Urinary bladder (tissue), 4 donors: ENCODE measurements around the gene SPAG8. TPM values are rescaled to one million over a fixed set of nuclear protein-coding genes. Genes with fewer than 3 reads are reported as not detected.

Source experiments
- DNase-seq: peaks from one replicate; pipeline ENCODE4 v3.0.0-alpha.2; 2015; ENCODE audit errors: extremely low spot score
- H3K27ac ChIP-seq: one replicate; pipeline ENCODE4 v1.5.1; 2013; ENCODE audit warnings: low read depth, mild to moderate bottlenecking, moderate library complexity
- H3K36me3 ChIP-seq: one replicate; pipeline ENCODE4 v1.6.1; 2013; ENCODE audit warnings: mild to moderate bottlenecking, moderate library complexity; ENCODE audit not compliant: insufficient read depth
- H3K4me1 ChIP-seq: one replicate; pipeline ENCODE4 v1.6.1; 2013; ENCODE audit warnings: mild to moderate bottlenecking, moderate library complexity; ENCODE audit not compliant: insufficient read depth
- H3K4me3 ChIP-seq: one replicate; pipeline ENCODE4 v1.5.1; 2013; ENCODE audit warnings: low read depth, low read length
- WGBS: extraction: QIAGEN DNeasy Blood & Tissue Kit; methylation state at CpG from one replicate; pipeline ENCODE4 v1.1.7; 2013; 5-methylcytosine and 5-hydroxymethylcytosine counted together
- polyA plus RNA-seq: library from polyadenylated mRNA; stranded (reverse); fragments of 200-250 nt; gene quantifications from one replicate; pipeline ENCODE4 v1.2.3, GENCODE V29; 2013
- total RNA-seq: library from RNA; depleted of rRNA; stranded (reverse); fragments of >200 nt; gene quantifications from one replicate; pipeline ENCODE4 v1.2.3, GENCODE V29; 2014
- donor health status: healthy with polysubstance abuse.
- donor health status: healthy.

Gene SPAG8
- total and polyA plus RNA-seq, 2 donors = 1.9 TPM

DNA sequence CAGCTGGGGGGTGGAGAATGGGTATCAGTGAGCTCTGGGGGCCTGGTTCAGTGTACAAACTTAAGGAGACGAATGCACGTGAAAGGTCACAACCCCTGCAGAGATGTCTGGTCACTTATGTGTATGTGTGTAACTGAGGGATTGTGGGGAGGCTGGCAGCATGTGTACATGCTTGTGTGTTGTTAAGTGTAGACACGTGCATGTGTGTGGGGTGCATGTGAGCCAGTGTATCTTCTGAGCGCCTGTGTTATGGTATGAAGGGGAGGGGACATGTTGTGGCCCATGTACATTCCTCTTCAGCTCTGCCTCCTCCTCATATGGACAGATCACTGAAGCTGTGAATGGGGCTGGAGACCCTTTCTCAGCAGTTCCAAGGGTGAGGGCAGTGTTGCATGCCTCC lies 19.0 kb upstream of the SPAG8 start:
- Histone ChIP-seq H3K4me1 (no peaks in the 10 kb centered on the region), H3K36me3 (no peaks in the 10 kb centered on the region), H3K4me3 (no peak overlapping the region), H3K27ac (no peak overlapping the region)
- no peak for DNase-seq
- WGBS = 73% methylated on average over 4 of the region's 4 CpGs

DNA sequence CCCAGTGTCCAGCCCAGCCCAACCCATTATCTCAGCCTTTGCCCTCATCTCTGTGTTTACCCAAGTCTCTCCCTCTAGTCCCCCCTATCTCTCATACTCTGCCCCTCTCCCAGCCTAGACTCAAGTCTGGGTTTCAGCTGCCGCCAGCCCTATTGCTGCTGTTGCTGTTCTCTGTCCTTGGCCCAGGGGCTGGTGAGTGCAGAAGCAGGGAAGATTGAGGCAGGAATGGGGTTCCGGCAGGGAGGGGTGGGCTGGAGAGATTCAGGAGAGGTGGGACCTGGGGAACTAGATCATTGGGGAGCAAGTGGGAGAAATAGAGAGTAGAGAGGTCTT lies 17.7 kb upstream of the SPAG8 start:
- Histone ChIP-seq H3K27ac (peak overlapping the region; percentile 92), H3K4me1 (no peaks in the 10 kb centered on the region), H3K36me3 (no peaks in the 10 kb centered on the region), H3K4me3 (peak overlapping the region; percentile 63)
- DNase-seq = no peak
- 22% methylated on average over 2 of the region's 2 CpGs for WGBS

DNA sequence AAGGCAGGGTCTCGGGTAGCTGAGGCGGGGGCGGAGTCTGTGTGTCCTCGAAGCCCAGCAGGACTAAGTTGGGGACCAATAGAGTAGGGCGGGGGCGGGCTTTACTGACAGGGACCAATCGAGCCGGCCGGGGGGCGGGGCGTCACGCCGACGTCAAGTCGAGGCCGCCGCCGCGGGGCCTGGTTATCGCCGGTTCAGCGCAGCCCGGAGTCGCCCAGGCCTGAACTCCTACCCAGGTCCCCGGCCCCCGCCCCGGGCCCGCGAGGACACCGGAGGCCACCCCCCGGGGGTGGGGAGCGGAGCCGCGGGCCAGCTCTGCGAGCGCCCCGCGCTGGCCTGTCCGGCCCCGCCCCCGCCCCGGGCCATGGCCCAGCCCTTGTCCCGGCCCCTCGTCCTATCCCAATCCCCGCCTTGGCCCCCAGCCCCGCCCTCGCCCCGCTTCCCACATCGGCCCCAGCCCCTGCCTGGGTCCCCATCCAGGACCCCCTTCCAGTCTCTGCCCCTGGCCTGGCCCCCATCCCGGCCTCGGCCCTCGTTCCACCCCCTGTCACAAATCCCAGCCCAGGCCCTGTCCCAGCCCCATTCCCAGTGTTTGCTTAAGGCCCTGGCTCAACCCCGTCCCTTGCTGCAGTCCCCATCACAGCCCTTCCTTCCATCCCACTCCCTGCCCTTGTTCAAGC lies 17.2 kb upstream of the SPAG8 start, which contains the start of gene TMEM8B:
Gene TMEM8B, plus strand, starts transcription at position 145 of the 680 bp plus-strand sequence. Its CDS starts 220 bp downstream, at position 365.
- Histone ChIP-seq H3K36me3 (no peaks in the 10 kb centered on the region), H3K27ac (peak within 1 kb of the TSS; percentile 92), H3K4me3 (peak within 1 kb of the TSS; percentile 63), H3K4me1 (no peaks in the 10 kb centered on the region)
- DNase-seq = peak; percentile 91
- WGBS = 1% methylated on average over 53 of the region's 53 CpGs

DNA sequence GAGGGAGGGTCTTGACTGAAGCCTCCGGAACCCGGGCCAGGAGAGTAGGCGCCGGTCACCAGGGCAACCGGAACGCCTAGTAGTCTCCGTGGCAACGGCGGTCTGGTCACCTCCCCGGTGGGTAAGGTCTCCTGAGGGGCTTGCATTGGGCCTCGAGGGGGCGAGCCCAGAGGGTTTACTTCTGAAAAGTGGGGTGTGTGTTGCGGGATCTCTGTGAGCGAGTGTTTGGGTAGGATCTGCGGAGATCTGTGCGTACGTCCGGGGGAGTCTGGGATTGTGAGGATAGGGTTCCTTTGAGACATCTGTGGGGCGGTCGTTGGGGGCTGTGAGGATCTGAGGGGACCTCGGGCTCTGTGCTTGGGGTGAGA lies 16.6 kb upstream of the SPAG8 start, which contains the start of gene FAM221B:
Gene FAM221B, minus strand, starts transcription at position 17 of the 368 bp plus-strand sequence. CDS start 2,571 bp downstream, outside the sequence.
- peak within 1 kb of the TSS; percentile 63 for H3K4me3 ChIP-seq
- DNase-seq = no peak
- WGBS = 2% methylated on average over 21 of the region's 21 CpGs
- H3K36me3 ChIP-seq = no peaks in the 10 kb centered on the region
- H3K27ac ChIP-seq = peak within 1 kb of the TSS; percentile 92
- no peaks in the 10 kb centered on the region for H3K4me1 ChIP-seq

DNA sequence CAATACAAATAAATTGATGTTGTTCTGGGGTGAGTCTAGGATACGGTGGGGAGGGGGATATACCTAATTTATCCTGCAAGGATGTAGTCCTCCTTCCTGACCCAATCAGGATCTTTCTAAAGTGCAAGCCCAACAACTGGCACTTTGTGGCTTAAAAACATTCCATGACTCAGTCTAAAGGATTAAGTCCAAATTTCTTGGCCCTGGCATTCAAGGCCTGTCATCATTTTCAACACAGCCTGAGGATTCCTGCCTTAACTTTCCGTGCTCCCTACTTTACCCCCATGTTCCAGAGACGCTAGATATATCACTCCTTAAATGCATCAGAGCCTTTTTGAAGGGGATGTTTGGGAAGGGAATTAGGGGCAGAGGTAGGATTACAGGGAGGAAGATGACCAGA lies 15.4 kb upstream of the SPAG8 start:
- no peak overlapping the region for H3K27ac ChIP-seq

DNA sequence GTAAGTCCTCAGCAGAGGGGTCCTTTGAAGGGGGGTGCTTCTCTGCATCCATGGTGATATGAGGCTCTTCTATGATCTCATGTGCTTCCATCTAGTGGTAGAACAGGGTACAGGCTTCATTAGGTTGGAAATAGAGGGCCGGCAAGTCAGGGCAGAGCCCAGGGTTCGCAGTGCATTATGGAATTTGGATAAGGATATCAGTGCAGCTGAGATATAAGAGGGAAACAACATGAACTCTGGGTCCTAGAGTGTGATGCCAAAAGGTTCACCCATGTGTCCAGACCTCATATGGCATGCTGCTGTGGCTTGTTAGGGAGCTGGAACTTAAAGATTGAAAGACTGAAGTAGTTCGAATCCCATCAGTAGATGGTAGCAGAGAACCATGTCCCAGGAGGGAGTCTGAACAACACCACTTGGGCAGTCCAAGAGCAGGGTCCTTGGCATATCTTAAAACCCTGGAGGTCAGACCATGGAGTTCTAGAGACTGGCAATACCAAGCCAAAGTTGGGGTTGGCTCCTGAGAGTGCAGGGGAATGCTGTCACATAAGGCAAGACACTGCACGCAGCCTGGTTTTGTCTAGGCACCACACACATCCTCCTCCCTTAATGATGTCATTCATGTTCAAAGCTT lies 14.1 kb upstream of the SPAG8 start:
- Histone ChIP-seq H3K4me3 (no peak overlapping the region), H3K4me1 (no peaks in the 10 kb centered on the region), H3K27ac (no peak overlapping the region), H3K36me3 (no peaks in the 10 kb centered on the region)
- 32% methylated on average over 4 of the region's 4 CpGs for WGBS
- DNase-seq = no peak

More for the DNA sequence above, 15.4 kb upstream of the SPAG8 start:
- no peaks in the 10 kb centered on the region for H3K4me1 ChIP-seq
- H3K4me3 ChIP-seq = no peak overlapping the region
- DNase-seq = no peak
- no peaks in the 10 kb centered on the region for H3K36me3 ChIP-seq
- 65% methylated on average over 3 of the region's 3 CpGs for WGBS

DNA sequence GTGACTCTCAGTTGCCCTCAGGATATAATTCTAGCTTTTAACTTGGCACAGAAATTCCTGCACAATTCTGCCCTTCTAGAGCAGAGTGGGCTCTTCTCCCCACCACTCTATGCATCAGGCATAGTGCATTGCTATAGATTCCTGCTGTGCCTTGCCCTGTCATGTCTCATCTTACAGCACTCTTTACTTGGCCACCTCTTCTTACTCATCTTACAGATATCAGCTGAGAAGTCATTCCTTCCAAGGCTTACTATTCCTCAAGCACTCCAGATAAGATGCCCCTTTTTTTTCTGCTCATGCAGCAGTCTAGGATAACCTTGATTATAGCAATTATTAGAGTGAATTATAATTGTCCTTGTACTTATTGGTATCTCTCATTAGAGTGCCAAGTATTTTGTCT lies 10.9 kb upstream of the SPAG8 start:
- H3K36me3 ChIP-seq = no peaks in the 10 kb centered on the region
- H3K27ac ChIP-seq = no peak overlapping the region
- DNase-seq = no peak
- H3K4me3 ChIP-seq = no peak overlapping the region
- no peaks in the 10 kb centered on the region for H3K4me1 ChIP-seq

- Histone ChIP-seq H3K4me3 (no peak overlapping the region), H3K36me3 (no peaks in the 10 kb centered on the region), H3K27ac (no peak overlapping the region), H3K4me1 (no peaks in the 10 kb centered on the region)
- no peak for DNase-seq
Observed at GRCh38 chr9:35820076-35820475, 8.0 kb upstream of the SPAG8 start.

- WGBS = 81% methylated on average over 3 of the region's 3 CpGs
- H3K4me1 ChIP-seq = no peaks in the 10 kb centered on the region
- DNase-seq = no peak
- no peak overlapping the region for H3K27ac ChIP-seq
- no peak overlapping the region for H3K4me3 ChIP-seq
- no peaks in the 10 kb centered on the region for H3K36me3 ChIP-seq
Observed at GRCh38 chr9:35818341-35818740, 6.3 kb upstream of the SPAG8 start.

DNA sequence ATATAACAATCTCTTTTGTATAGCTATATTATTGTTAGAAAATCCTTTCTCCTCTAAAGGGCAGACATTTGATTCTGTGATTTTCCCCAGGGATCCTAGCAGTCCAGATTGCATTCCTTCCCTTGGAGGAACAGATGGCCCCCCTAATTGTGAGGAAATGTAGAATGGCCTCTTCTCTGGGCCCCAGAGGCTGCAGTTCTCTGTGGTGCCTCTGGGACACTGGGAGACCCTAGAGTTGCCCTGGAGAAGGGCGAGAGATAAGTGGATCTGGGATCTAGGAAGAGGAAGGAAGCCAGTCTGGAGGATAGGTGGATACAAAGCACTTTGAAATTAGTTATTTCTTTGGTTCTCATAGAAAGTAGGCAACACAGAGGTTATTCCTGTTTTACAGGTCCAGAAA lies 4.6 kb upstream of the SPAG8 start:
- WGBS = 35% methylated on average over 1 of the region's 1 CpG
- no peak for DNase-seq
- Histone ChIP-seq H3K4me3 (no peak overlapping the region), H3K36me3 (no peaks in the 10 kb centered on the region), H3K27ac (no peak overlapping the region), H3K4me1 (no peaks in the 10 kb centered on the region)

GRCh38 chr9:35814841-35815543 lies 2.9 kb upstream of the SPAG8 start, which contains the start of gene HINT2:
Gene HINT2, minus strand, starts transcription at chr9:35815042. Its CDS starts 63 bp downstream, at chr9:35814979.
- Histone ChIP-seq H3K36me3 (no peaks in the 10 kb centered on the region), H3K4me3 (peak within 1 kb of the TSS; percentile 87), H3K27ac (peak within 1 kb of the TSS; percentile 95), H3K4me1 (no peaks in the 10 kb centered on the region)
- DNase-seq = peak; percentile 98
- under 1% methylated on average over 52 of the region's 52 CpGs for WGBS

DNA sequence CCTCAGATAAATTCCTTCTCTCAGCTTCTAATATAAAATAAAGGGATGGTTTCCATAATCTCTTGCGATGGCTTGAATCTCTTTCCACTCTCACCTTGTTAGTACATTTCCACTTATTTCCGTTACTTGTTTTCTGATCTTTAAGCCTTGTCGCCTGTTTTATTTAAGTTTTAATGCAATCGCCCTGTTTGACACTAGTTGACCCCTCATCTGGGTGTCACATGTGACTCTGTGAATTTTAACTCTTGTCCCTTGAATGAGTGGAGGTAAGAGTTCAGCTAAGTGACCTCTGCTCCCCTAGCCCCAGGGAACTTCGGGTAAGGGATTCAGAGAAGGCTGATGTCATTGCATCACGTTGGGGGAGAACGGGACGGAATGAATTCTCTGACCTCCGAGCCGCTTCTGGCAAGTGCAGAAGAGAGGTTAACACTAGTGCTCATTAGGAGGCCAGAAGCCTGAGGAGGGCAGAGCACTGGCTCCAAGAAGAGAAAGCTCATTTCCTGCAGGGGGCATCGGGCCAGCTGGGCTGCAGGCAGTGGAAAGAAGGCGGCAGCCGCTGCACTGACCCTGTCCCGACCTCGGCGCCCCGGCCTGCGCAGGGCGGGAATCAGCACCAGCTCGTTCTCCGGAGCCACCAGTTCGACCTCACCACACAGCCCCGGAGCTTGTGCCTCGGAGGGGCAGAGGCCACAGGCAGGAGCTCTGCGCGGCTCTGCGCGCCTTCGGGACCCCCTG lies 2.2 kb upstream of the SPAG8 start:
- no peak for DNase-seq
- no peaks in the 10 kb centered on the region for H3K4me1 ChIP-seq
- peak overlapping the region; percentile 87 for H3K4me3 ChIP-seq
- WGBS = 8% methylated on average over 29 of the region's 29 CpGs
- no peaks in the 10 kb centered on the region for H3K36me3 ChIP-seq
- peak overlapping the region; percentile 95 for H3K27ac ChIP-seq

DNA sequence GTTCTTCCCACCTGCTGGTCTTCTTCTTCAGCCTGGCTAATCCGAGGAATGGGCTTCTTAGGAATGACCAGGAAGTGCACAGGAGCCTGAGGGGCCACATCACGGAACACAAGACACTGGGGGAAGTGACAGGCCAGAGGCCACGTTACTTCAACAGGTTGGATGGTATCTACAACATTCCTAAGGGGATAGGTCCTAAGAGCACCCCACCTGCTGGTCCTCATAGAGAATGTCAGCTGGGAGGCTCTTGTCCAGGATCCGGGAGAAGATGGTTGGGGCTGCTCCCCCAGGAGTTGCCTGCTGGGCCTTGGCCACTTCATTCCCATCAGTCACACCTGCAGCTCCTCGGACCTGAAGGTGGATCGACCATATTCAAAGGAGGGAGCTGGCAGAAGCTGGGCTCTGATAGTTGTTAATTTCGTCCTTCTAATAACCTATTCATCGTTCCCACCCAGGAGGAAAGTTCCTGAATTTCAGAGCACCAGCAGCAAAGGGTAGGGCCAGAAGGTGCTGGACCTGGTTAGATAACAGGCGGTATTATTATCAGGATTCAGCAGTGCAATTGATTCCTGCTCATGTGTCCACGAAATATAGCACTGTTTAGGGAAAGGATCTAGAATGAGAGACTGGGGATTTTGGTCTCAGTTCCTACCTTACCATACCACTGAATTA lies 1.5 kb upstream of the SPAG8 start:
- Histone ChIP-seq H3K4me1 (no peaks in the 10 kb centered on the region), H3K4me3 (no peak overlapping the region), H3K36me3 (no peaks in the 10 kb centered on the region), H3K27ac (no peak overlapping the region)
- WGBS = 76% methylated on average over 10 of the region's 10 CpGs
- DNase-seq = no peak
